ELF-1 (cell line): ENCODE measurements around the gene ECI1.
A peak's percentile ranks its signal among the peaks of the same experiment; 100 is the strongest.

Source experiments
- DNase-seq: peaks from one replicate; pipeline ENCODE4 v3.0.0-alpha.2; 2016; ENCODE audit warnings: low read depth, low spot score

ECI1 gene

DNA sequence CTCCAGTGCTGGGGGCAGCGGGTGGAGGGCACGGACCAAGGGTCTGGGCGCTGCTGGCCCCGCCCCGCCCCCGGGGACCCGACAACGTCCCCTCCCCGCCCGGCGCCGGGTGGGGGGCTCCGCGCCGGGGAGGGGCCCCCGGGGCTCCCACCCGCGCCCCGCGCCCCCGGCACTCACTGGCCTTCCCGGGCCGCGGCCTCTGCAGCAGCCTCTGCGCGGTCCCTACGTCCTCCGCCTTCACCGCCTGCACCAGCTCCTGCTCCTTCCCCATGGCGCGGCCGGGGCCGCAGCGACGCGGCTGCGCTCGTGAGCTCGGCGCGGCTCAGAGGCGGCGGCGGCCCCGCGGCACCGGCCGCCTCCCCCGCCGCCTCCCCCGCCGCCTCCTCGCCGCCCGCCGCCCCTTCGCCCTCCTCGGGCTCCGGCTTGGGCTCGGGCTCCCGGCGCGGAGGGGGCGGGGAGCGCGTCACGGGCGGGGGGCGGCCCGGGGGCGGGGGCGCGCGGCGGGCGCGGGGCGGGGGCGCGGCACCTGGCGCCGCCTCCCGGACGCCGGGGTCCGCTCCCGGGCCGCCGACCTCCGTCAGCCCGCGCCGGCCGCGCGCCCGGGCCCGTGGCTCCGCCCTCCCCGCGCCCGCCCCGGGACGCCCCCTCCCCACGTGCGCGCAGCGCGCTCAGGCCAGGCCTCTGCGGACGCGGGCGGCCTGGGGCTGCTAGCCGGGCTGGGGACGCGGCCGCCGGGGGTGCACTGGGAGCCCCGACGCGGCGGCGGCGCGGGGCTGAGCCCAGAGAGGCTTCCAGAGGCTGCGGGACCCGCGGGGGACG is 55.0 kb downstream of the ECI1 start, which contains the start of gene CASKIN1:
TSS of gene CASKIN1 (minus strand) at position 444 of the 819 bp plus-strand sequence. CDS start at position 271, 173 bp downstream.
- no peak for DNase-seq

DNA sequence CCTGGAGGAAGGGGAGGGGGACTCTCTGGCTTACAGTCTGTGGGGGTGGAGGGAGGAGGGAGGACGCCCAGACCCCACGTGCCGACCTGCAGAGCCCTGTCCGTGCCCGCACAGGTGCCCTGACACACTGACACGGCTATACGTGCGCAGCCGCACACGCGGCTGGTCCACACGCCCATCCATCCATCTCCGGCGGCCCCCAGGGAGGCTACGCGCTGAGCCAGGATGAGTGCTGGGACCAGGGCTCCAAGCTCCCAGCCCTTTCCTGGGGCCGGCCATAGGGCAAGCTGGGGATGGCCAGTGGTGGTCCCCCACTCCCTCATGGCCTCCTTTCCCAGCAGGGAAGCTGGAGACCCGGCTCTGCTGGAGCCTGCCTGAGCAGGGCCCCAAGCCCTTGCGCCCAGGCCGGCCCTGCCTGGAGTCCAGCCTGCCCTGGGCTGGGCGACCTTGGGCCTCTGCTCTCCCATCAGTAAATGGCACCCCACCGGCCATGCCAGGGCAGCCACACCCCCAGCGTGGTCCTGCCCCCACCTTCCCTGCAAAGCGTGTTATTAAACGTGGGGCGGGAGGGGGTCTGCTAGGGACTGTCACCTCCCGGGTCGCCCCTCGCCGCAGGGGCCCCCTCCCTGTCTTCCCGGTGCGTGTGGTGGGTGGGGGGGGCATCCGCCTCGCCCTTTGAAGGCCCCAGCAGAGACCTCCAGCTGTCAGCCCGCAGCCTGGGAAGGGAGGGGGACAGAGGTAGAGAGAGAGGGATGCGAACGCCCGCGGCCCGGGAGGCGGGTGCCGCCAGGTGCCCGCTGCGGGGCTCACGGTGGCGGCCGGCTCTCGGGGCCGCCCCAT is 55.8 kb downstream of the ECI1 start:
- no peak for DNase-seq

DNA sequence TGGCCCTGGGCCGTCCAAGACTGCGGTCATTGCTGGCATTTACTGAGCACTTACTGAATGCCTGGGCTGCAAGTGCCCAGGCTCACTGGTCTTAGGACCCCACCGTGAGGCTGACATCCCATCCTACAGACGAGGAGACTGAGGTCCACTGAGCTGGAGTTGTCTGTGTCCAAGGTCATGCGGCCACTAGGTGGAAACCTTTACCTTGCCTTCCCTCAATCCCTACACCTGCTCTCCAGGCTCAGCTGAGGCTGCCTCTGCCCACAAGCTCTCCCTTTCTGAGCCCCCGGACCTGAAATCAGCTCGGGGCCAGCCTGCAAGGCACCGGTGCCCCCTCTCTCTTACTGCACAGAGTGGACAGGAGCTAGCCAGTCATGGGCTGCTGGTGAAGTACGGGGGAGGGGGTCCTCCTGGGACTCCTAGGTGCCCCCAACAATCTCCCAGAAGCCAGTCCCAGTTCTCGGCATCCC is 56.5 kb downstream of the ECI1 start:
- peak; percentile 85 for DNase-seq

GRCh38 chr16:2194166-2194834 is 57.1 kb downstream of the ECI1 start:
- DNase-seq, result no peak

- DNase-seq, result no peak
Measured at GRCh38 chr16:2191446-2191706, 60.0 kb downstream of the ECI1 start.

- DNase-seq, result no peak
Measured at GRCh38 chr16:2190659-2191445, 60.5 kb downstream of the ECI1 start.

DNA sequence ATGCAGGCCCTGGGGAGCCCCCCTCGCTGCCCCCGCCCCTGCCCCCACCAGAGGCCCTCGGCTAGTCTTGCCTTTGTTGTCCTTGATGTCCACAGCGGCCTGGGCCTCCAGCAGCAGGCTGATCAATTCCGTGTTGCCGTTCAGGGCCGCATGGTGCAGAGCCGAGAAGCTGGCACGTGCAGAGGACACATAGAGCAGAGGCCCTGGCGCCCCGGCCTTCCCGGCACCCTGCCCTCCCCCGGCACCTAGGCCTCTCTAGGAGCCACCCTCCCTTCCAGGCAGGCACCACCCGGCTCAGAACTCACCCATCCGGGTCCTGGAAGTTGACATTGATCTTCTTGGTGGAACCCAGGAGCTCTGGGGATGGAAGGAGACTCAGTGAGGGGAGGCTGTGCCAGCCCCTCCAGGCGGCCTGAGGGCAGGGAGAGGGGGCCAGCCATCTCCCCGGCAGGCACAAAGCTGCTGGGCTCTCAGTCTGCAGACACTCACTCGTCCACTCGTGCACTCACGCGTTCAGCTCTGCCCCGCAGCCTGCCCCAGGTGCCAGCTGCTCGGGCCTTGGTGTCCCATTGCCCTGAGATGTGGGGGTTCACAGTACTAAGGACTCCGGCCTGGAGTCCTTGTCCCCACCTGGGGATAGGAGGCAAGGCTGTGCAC is 61.3 kb downstream of the ECI1 start:
- DNase-seq, result no peak
